IgD-negative memory B cell (primary cell): ENCODE measurements around the gene CNTRL. TPM values are rescaled to one million over a fixed set of nuclear protein-coding genes. Genes with fewer than 3 reads are reported as not detected.

Experiments used
- H3K27ac Mint-ChIP-seq, 3 donors: one replicate each; pipeline ENCODE4 v1.8.0; 2020 to 2022; ENCODE audit warnings: mild to moderate bottlenecking in 3 of 3, mixed read lengths in 3 of 3, moderate library complexity in 1 of 3
- H3K27me3 Mint-ChIP-seq: one replicate; pipeline ENCODE4 v1.8.0; 2021; ENCODE audit warnings: mixed read lengths
- H3K36me3 Mint-ChIP-seq: one replicate; pipeline ENCODE4 v1.8.0; 2020; ENCODE audit warnings: mild to moderate bottlenecking, mixed read lengths
- H3K4me1 Mint-ChIP-seq, 3 donors: one replicate each; pipeline ENCODE4 v1.8.0; 2020 to 2022; ENCODE audit warnings: mixed read lengths in 3 of 3, mild to moderate bottlenecking in 1 of 3
- H3K4me3 Mint-ChIP-seq, 4 donors: one replicate each; pipeline ENCODE4 v1.8.0; 2020 to 2022; ENCODE audit warnings: mild to moderate bottlenecking in 4 of 4, mixed read lengths in 4 of 4, moderate library complexity in 3 of 4
- H3K9me3 Mint-ChIP-seq, 3 donors: one replicate each; pipeline ENCODE4 v1.8.0; 2020 to 2021; ENCODE audit warnings: mixed read lengths in 3 of 3, mild to moderate bottlenecking in 1 of 3
- polyA plus RNA-seq: library from polyadenylated mRNA; unstranded; fragments of 300-500 nt; fragmentation: Illumina TruSeq; gene quantifications from one replicate; pipeline ENCODE4 v1.2.3, GENCODE V29; 2021

CNTRL gene
- polyA plus RNA-seq, 1 donor from 2014 or later, result 30.4 TPM

GRCh38 chr9:121185774-121186403 is 111.1 kb downstream of the CNTRL start:
- Mint-ChIP-seq H3K4me1 (peaks cover 46 to 61% (median 58%) of the 10 kb centered on the region in 3 donors), H3K9me3 (no peaks in the 10 kb centered on the region), H3K27ac (peak overlapping the region; percentile 43 to 74 (median 49)), H3K4me3 (peak overlapping the region in 2 of 4 donors; percentile 10 to 58), H3K36me3 (peaks cover 3% of the 10 kb centered on the region), H3K27me3 (no peaks in the 10 kb centered on the region)

GRCh38 chr9:121187636-121188305 is 113.0 kb downstream of the CNTRL start:
- Mint-ChIP-seq H3K27me3 (no peaks in the 10 kb centered on the region), H3K4me1 (peaks cover 56 to 74% (median 66%) of the 10 kb centered on the region in 3 donors), H3K9me3 (no peaks in the 10 kb centered on the region), H3K36me3 (peaks cover 3% of the 10 kb centered on the region), H3K27ac (peak overlapping the region in 2 of 3 donors; percentile 54 to 63), H3K4me3 (peak overlapping the region in 1 of 4 donors; percentile 17)

- peaks cover 54 to 74% (median 63%) of the 10 kb centered on the region in 3 donors for H3K4me1 Mint-ChIP-seq
- no peaks in the 10 kb centered on the region for H3K27me3 Mint-ChIP-seq
- no peak overlapping the region for H3K4me3 Mint-ChIP-seq
- H3K36me3 Mint-ChIP-seq, result peaks cover 5% of the 10 kb centered on the region
- no peaks in the 10 kb centered on the region for H3K9me3 Mint-ChIP-seq
- peak overlapping the region in 1 of 3 donors; percentile 19 for H3K27ac Mint-ChIP-seq
Measured at GRCh38 chr9:121189006-121189405, 114.3 kb downstream of the CNTRL start.

- Mint-ChIP-seq H3K4me3 (no peak overlapping the region), H3K9me3 (no peaks in the 10 kb centered on the region), H3K27me3 (no peaks in the 10 kb centered on the region), H3K4me1 (peaks cover 52 to 77% (median 61%) of the 10 kb centered on the region in 3 donors), H3K27ac (peak overlapping the region in 1 of 3 donors; percentile 5), H3K36me3 (peaks cover 5% of the 10 kb centered on the region)
Measured at GRCh38 chr9:121189660-121190059, 114.9 kb downstream of the CNTRL start.

- Mint-ChIP-seq H3K9me3 (no peaks in the 10 kb centered on the region), H3K4me1 (peaks cover 54 to 77% (median 59%) of the 10 kb centered on the region in 3 donors), H3K27ac (peak overlapping the region in 2 of 3 donors; percentile 14 to 54), H3K4me3 (peak overlapping the region in 3 of 4 donors; percentile 6 to 75 (median 43)), H3K36me3 (peaks cover 2% of the 10 kb centered on the region), H3K27me3 (no peaks in the 10 kb centered on the region)
Measured at GRCh38 chr9:121191235-121191634, 116.5 kb downstream of the CNTRL start.

- H3K27ac Mint-ChIP-seq, result peak overlapping the region in 2 of 3 donors; percentile 6 to 17
- H3K4me3 Mint-ChIP-seq, result peak overlapping the region in 2 of 4 donors; percentile 58 to 63
- peaks cover 61 to 82% (median 67%) of the 10 kb centered on the region in 3 donors for H3K4me1 Mint-ChIP-seq
- no peaks in the 10 kb centered on the region for H3K27me3 Mint-ChIP-seq
- peaks cover 2% of the 10 kb centered on the region for H3K36me3 Mint-ChIP-seq
- H3K9me3 Mint-ChIP-seq, result no peaks in the 10 kb centered on the region
Measured at GRCh38 chr9:121192518-121192917, 117.8 kb downstream of the CNTRL start.

- Mint-ChIP-seq H3K4me1 (peaks cover 60 to 82% (median 71%) of the 10 kb centered on the region in 3 donors), H3K4me3 (no peak overlapping the region), H3K27me3 (no peaks in the 10 kb centered on the region), H3K9me3 (no peaks in the 10 kb centered on the region), H3K36me3 (peaks cover 2% of the 10 kb centered on the region), H3K27ac (peak overlapping the region in 2 of 3 donors; percentile 6 to 17)
Measured at GRCh38 chr9:121192959-121193640, 118.3 kb downstream of the CNTRL start.

- H3K27me3 Mint-ChIP-seq, result no peaks in the 10 kb centered on the region
- peaks cover 70 to 89% (median 77%) of the 10 kb centered on the region in 3 donors for H3K4me1 Mint-ChIP-seq
- H3K9me3 Mint-ChIP-seq, result no peaks in the 10 kb centered on the region
- peaks cover 2% of the 10 kb centered on the region for H3K36me3 Mint-ChIP-seq
- peak overlapping the region in 2 of 4 donors; percentile 1 to 38 for H3K4me3 Mint-ChIP-seq
- H3K27ac Mint-ChIP-seq, result peak overlapping the region in 1 of 3 donors; percentile 53
Measured at GRCh38 chr9:121194730-121195129, 120.0 kb downstream of the CNTRL start.

- peaks cover 63 to 82% (median 73%) of the 10 kb centered on the region in 3 donors for H3K4me1 Mint-ChIP-seq
- peaks cover 2% of the 10 kb centered on the region for H3K36me3 Mint-ChIP-seq
- H3K27ac Mint-ChIP-seq, result peak overlapping the region in 1 of 3 donors; percentile 76
- H3K4me3 Mint-ChIP-seq, result peak overlapping the region in 2 of 4 donors; percentile 65 to 76
- no peaks in the 10 kb centered on the region for H3K27me3 Mint-ChIP-seq
- no peaks in the 10 kb centered on the region for H3K9me3 Mint-ChIP-seq
Measured at GRCh38 chr9:121196389-121196788, 121.6 kb downstream of the CNTRL start.

- peaks cover 2% of the 10 kb centered on the region for H3K36me3 Mint-ChIP-seq
- no peaks in the 10 kb centered on the region for H3K27me3 Mint-ChIP-seq
- peaks cover 62 to 79% (median 69%) of the 10 kb centered on the region in 3 donors for H3K4me1 Mint-ChIP-seq
- H3K4me3 Mint-ChIP-seq, result peak overlapping the region in 3 of 4 donors; percentile 12 to 85 (median 56)
- H3K9me3 Mint-ChIP-seq, result no peaks in the 10 kb centered on the region
- no peak overlapping the region for H3K27ac Mint-ChIP-seq
Measured at GRCh38 chr9:121197132-121197531, 122.4 kb downstream of the CNTRL start.

GRCh38 chr9:121198512-121199042 is 123.8 kb downstream of the CNTRL start:
- Mint-ChIP-seq H3K4me3 (peak overlapping the region; percentile 52 to 97 (median 92)), H3K4me1 (peaks cover 56 to 67% (median 65%) of the 10 kb centered on the region in 3 donors), H3K9me3 (no peaks in the 10 kb centered on the region), H3K27ac (peak overlapping the region in 2 of 3 donors; percentile 19 to 67), H3K27me3 (no peaks in the 10 kb centered on the region), H3K36me3 (peaks cover 2% of the 10 kb centered on the region)

- Mint-ChIP-seq H3K9me3 (no peaks in the 10 kb centered on the region), H3K27me3 (no peaks in the 10 kb centered on the region), H3K36me3 (no peaks in the 10 kb centered on the region), H3K27ac (peak overlapping the region; percentile 26 to 89 (median 87)), H3K4me1 (peaks cover 45 to 58% (median 56%) of the 10 kb centered on the region in 3 donors), H3K4me3 (peak overlapping the region; percentile 92 to 97 (median 94))
Measured at GRCh38 chr9:121199921-121200320, 125.2 kb downstream of the CNTRL start.

- Mint-ChIP-seq H3K9me3 (no peaks in the 10 kb centered on the region), H3K4me1 (peaks cover 43 to 53% (median 52%) of the 10 kb centered on the region in 3 donors), H3K4me3 (peak overlapping the region; percentile 92 to 97 (median 94)), H3K36me3 (no peaks in the 10 kb centered on the region), H3K27me3 (no peaks in the 10 kb centered on the region), H3K27ac (peak overlapping the region; percentile 82 to 89 (median 87))
Measured at GRCh38 chr9:121200356-121200755, 125.6 kb downstream of the CNTRL start.

- Mint-ChIP-seq H3K36me3 (no peaks in the 10 kb centered on the region), H3K4me3 (peak overlapping the region; percentile 92 to 99 (median 98)), H3K9me3 (no peaks in the 10 kb centered on the region), H3K27ac (peak overlapping the region; percentile 89 to 99 (median 96)), H3K4me1 (peaks cover 36 to 46% (median 45%) of the 10 kb centered on the region in 3 donors), H3K27me3 (no peaks in the 10 kb centered on the region)
Measured at GRCh38 chr9:121201045-121201737, 126.4 kb downstream of the CNTRL start.
